ENCODE data around the gene PUS7.

GRCh38 chr7:105448181-105448580 is 73.9 kb downstream of the PUS7 start:
- TF ChIP-seq CTCF (IDR thresholded peaks at IDR 0.05; ENCODE audit: low read length) (no peak), EZH2 (IDR thresholded peaks at IDR 0.05; ENCODE audit: borderline replicate concordance, low read length) (no peak)
